Measurements from ENCODE around the gene XYLB. TPM values are rescaled to one million over a fixed set of nuclear protein-coding genes. Genes with fewer than 3 reads are reported as not detected.

Gene XYLB
- polyA plus RNA-seq, 1 donor from 2014 or later = 0.50 TPM

DNA sequence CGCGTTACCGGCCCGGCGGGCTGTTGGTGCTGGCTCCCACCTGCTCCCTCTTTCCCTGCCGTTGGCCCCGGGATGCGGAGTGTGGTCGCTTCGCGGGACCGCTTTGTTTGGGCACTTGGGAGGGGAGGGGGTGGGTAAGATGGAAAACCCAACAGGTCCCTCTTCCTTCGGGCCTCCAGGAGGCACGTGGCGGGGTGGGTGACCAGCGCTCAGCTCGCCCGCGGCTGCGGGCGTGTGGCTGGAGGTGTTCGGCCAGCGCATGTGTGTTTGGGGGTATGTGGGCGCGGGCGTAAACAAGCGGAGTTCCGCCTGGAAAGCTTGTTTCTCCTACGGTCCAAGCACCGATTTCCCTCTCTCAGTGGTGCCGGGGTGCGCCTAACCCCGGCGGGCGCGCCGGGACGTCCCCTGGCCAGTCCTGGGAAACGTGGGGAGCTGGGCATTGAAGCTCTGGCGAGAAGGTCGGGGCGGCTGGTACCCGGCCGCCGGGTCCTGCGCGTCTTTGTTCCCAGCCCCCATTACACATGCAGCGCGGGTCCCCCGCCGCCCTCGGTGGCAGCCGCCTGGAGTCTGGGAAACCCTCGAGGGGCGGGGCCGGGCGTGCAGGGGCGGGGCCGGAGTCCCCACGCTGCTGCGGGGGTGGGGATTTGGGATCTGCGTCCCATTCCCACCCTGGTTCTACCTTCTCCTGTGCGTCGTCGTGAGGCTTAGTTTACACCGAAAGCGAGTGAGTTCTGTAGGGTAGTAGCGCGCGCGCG, 108.5 kb downstream of the XYLB start:
- peaks cover 52% of the 10 kb centered on the region for H3K79me2 ChIP-seq (replicated peaks; ENCODE audit: insufficient read depth, low read length)
- peaks cover 20% of the 10 kb centered on the region for H4K20me1 ChIP-seq (ENCODE audit: insufficient read depth)
- H3K9me3 ChIP-seq (ENCODE audit: low read length) = no peaks in the 10 kb centered on the region
- H3K4me3 ChIP-seq (ENCODE audit: low read length) = peak overlapping the region; percentile 96
- H3K36me3 ChIP-seq (ENCODE audit: insufficient read depth, low read length) = no peaks in the 10 kb centered on the region
- H2AFZ ChIP-seq (ENCODE audit: low read depth, low read length) = peak overlapping the region; percentile 58
- peak overlapping the region; percentile 97 for H3K9ac ChIP-seq (ENCODE audit: low read length)
- no peaks in the 10 kb centered on the region for H3K27me3 ChIP-seq (ENCODE audit: insufficient read depth, low read depth, low read length)
- H3K27ac ChIP-seq (ENCODE audit: low read length) = peak overlapping the region; percentile 94
- TF ChIP-seq REST (IDR thresholded peaks at IDR 0.05; ENCODE audit: borderline replicate concordance) (peak; percentile 25), POLR2AphosphoS5 (IDR thresholded peaks at IDR 0.05) (peak; percentile 64), CTCF (IDR thresholded peaks at IDR 0.05; ENCODE audit: poor library complexity, severe bottlenecking) (no peak), EZH2 (IDR thresholded peaks at IDR 0.05; ENCODE audit: borderline replicate concordance, insufficient read depth, low read length, poor library complexity, severe bottlenecking) (no peak), SMC3 (conservative IDR thresholded peaks at IDR 0.05; ENCODE audit: poor library complexity) (peak; percentile 3), TAF1 (IDR thresholded peaks at IDR 0.05; ENCODE audit: low read depth) (no peak), EP300 (conservative IDR thresholded peaks at IDR 0.05; ENCODE audit: poor library complexity, severe bottlenecking) (no peak), MXI1 (conservative IDR thresholded peaks at IDR 0.05; ENCODE audit: poor library complexity, severe bottlenecking) (peak; percentile 74), RAD21 (conservative IDR thresholded peaks at IDR 0.05) (no peak)
- peak overlapping the region; percentile 73 for H3K4me2 ChIP-seq (ENCODE audit: low read length)
- H3K9me2 ChIP-seq (ENCODE audit: insufficient read depth, low read length) = no peaks in the 10 kb centered on the region
- no peaks in the 10 kb centered on the region for H3F3A ChIP-seq (ENCODE audit: insufficient read depth, low read length, poor library complexity, severe bottlenecking)

DNA sequence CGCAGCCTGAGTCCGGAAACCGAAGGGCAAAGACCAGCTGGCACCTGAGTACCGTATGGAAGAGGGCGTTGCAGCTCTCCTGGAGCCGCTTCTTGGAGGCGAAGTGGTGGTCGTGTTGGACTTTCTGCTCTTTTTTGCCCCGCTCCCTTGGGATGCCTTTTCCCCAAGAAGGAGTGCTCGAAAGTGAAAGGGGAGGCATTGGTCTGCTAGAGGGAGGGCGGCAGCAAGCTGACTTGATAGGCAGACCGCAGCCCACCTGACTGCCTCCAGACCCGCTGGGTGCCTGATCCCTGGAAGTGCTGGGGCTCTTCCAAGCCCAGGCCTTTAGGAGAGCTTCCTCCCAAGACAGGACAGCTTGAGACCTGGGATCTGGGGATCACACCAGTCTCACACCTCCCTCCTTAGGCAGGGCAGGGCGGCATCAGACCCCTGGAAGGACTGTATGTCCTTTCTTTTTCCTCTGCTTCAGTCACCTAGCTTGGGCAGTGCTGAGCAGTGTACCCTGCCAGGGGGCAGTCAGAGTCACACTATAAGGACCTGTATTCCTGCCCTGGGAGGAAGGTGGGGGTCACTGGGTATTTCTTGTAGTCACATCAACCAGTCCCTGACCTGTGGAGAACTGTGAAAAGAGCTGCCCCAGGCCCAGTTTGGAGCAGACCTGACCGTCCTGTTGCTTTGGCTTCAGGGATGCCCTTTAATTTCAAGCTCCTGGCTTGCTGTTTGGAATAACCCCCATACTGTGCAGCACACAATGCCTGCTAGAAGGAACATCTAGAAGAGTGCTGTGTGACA, 109.2 kb downstream of the XYLB start:
- peak overlapping the region; percentile 58 for H2AFZ ChIP-seq (ENCODE audit: low read depth, low read length)
- H3K27me3 ChIP-seq (ENCODE audit: insufficient read depth, low read depth, low read length) = no peaks in the 10 kb centered on the region
- H3K9me2 ChIP-seq (ENCODE audit: insufficient read depth, low read length) = no peaks in the 10 kb centered on the region
- H3K36me3 ChIP-seq (ENCODE audit: insufficient read depth, low read length) = no peaks in the 10 kb centered on the region
- TF ChIP-seq MXI1 (conservative IDR thresholded peaks at IDR 0.05; ENCODE audit: poor library complexity, severe bottlenecking) (no peak), RAD21 (conservative IDR thresholded peaks at IDR 0.05) (no peak), CTCF (IDR thresholded peaks at IDR 0.05; ENCODE audit: poor library complexity, severe bottlenecking) (no peak), TAF1 (IDR thresholded peaks at IDR 0.05; ENCODE audit: low read depth) (no peak), EZH2 (IDR thresholded peaks at IDR 0.05; ENCODE audit: borderline replicate concordance, insufficient read depth, low read length, poor library complexity, severe bottlenecking) (no peak), EP300 (conservative IDR thresholded peaks at IDR 0.05; ENCODE audit: poor library complexity, severe bottlenecking) (no peak), POLR2AphosphoS5 (IDR thresholded peaks at IDR 0.05) (no peak), REST (IDR thresholded peaks at IDR 0.05; ENCODE audit: borderline replicate concordance) (no peak), SMC3 (conservative IDR thresholded peaks at IDR 0.05; ENCODE audit: poor library complexity) (no peak)
- peaks cover 20% of the 10 kb centered on the region for H4K20me1 ChIP-seq (ENCODE audit: insufficient read depth)
- peak overlapping the region; percentile 73 for H3K4me2 ChIP-seq (ENCODE audit: low read length)
- peak overlapping the region; percentile 97 for H3K9ac ChIP-seq (ENCODE audit: low read length)
- H3F3A ChIP-seq (ENCODE audit: insufficient read depth, low read length, poor library complexity, severe bottlenecking) = no peaks in the 10 kb centered on the region
- peak overlapping the region; percentile 94 for H3K27ac ChIP-seq (ENCODE audit: low read length)
- no peaks in the 10 kb centered on the region for H3K9me3 ChIP-seq (ENCODE audit: low read length)
- peak overlapping the region; percentile 96 for H3K4me3 ChIP-seq (ENCODE audit: low read length)
- peaks cover 60% of the 10 kb centered on the region for H3K79me2 ChIP-seq (replicated peaks; ENCODE audit: insufficient read depth, low read length)
